GM13976 (cell line): ENCODE results near the gene C16orf86.

Source experiments
- DNase-seq: peaks from one replicate; pipeline ENCODE4 v3.0.0; 2012; ENCODE audit warnings: low spot score
- in situ Hi-C: fragments of 300-500 bp; cut with MboI; formaldehyde crosslinking; loops from one replicate; pipeline ENCODE4 v1.12.0; 2022; ENCODE audit warnings: low sequenced_read_pairs, mixed read lengths, inconsistent platforms; ENCODE audit not compliant: unreplicated experiment
- TF ChIP-seq, protein P1 (sequence below): IDR thresholded peaks from 2 replicates; pipeline ENCODE4 v1.5.1; 2012; ENCODE audit warnings: borderline replicate concordance, mild to moderate bottlenecking; ENCODE audit not compliant: insufficient read depth; ENCODE audit errors: extremely low read depth, missing control alignments, control extremely low read depth

The C16orf86 gene

GRCh38 chr16:67644038-67644437, 22.6 kb upstream of the C16orf86 start:
- TF ChIP-seq, protein P1, sequence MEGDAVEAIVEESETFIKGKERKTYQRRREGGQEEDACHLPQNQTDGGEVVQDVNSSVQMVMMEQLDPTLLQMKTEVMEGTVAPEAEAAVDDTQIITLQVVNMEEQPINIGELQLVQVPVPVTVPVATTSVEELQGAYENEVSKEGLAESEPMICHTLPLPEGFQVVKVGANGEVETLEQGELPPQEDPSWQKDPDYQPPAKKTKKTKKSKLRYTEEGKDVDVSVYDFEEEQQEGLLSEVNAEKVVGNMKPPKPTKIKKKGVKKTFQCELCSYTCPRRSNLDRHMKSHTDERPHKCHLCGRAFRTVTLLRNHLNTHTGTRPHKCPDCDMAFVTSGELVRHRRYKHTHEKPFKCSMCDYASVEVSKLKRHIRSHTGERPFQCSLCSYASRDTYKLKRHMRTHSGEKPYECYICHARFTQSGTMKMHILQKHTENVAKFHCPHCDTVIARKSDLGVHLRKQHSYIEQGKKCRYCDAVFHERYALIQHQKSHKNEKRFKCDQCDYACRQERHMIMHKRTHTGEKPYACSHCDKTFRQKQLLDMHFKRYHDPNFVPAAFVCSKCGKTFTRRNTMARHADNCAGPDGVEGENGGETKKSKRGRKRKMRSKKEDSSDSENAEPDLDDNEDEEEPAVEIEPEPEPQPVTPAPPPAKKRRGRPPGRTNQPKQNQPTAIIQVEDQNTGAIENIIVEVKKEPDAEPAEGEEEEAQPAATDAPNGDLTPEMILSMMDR, result no peak
- peak; percentile 34 for DNase-seq
- in situ Hi-C loops, result loop anchor here (10.0 kb wide), 1 partner anchor 109 kb away; no protein-coding TSS in a partner anchor

DNA sequence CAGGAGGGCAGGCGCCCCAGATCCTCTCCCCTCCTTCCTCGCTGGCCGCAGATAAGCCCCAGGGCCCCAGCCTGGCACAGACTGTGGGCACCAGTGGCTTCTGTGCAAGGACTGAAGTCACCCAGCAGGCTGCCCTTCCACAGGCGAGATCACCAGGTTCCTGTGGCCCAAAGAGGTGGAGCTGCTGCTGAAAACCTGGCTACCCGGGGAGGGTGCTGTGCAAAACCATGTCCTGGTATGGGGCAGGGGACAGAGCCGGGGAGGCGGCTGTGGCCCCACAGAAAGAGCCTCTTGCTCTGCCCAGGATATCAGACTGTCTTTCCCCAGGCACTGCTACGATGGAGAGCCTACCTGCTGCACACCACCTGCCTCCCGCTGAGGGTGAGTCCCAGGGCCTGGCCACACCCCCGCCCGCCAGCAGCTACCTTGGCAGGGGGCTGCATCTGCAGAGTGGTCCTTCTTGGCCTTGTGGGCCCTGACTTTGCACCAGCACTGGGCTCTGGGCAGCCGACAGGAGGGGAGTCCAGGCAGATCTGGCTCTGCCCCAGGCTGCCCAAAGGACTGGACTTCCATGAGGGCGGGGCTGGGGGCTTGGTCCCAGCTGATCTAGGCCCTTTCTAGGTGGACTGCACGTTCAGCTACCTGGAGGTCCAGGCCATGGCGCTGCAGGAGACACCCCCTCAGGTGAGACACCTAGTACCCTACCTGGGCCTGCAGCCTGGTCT, 21.1 kb upstream of the C16orf86 start:
- in situ Hi-C loops, result loop anchor here (10.0 kb wide), 1 partner anchor 111 kb away; no protein-coding TSS in a partner anchor
- TF ChIP-seq, protein P1, result no peak
- no peak for DNase-seq

- TF ChIP-seq, protein P1, result no peak
- no peak for DNase-seq
- in situ Hi-C loops, result loop anchor here (10.0 kb wide), 1 partner anchor 112 kb away; no protein-coding TSS in a partner anchor
Observed at GRCh38 chr16:67647111-67647651, 19.4 kb upstream of the C16orf86 start.

DNA sequence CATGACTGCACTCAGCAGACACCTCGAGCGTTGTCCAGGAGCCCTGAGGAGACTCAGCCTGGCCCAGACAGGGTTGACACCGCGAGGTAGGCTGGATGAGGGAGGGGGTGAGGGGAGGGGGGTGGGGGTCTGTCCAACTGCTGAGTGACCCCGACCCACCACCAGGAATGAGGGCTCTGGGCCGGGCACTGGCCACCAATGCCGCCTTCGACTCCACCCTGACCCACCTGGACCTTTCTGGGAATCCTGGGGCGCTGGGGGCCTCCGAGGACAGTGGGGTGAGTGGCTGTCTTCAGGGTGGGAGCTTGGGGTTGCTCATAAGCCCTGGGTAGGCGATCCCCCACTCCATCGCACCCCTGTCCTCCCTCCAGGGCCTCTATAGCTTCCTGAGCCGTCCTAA, 18.9 kb upstream of the C16orf86 start:
- no peak for DNase-seq
- in situ Hi-C loops, result loop anchor here (10.0 kb wide), 1 partner anchor 113 kb away; no protein-coding TSS in a partner anchor
- TF ChIP-seq, protein P1, result no peak

DNA sequence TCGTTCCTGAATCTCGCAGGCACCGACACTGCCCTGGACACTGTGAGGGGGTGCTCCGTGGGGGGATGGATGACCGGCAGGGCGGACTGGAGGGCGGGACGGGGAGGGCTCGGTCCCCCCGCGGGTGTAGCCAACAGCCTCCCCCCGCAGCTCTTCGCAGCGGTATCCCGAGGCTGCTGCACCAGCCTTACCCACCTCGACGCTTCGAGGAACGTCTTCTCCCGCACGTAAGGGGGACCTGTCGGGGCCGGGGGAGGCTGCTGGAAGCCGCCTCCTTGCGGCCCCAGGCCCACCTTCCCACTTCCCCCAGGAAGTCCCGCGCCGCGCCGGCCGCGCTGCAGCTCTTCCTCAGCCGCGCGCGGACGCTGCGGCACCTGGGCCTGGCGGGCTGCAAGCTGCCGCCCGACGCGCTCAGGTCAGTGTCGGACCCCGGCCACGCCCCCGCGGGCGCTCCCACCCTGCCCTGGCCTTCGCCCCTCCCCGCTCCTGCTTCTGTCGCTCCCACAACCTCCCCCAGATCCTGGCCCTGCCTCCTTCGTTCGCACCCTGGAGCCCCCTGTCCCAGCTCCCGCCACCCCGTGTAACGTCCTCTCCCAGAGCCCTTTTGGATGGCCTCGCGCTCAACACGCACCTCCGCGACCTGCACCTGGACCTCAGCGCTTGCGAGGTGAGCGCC, 18.4 kb upstream of the C16orf86 start:
- in situ Hi-C loops, result loop anchor here (10.0 kb wide), 1 partner anchor 113 kb away; no protein-coding TSS in a partner anchor
- TF ChIP-seq, protein P1, result no peak
- DNase-seq, result no peak

- TF ChIP-seq, protein P1, result no peak
- in situ Hi-C loops, result loop anchor here (10.0 kb wide), 1 partner anchor 114 kb away; no protein-coding TSS in a partner anchor
- no peak for DNase-seq
Observed at GRCh38 chr16:67648764-67649407, 17.7 kb upstream of the C16orf86 start.
